Measurements from ENCODE around the gene ZPBP. TPM values are rescaled to one million over a fixed set of nuclear protein-coding genes. Genes with fewer than 3 reads are reported as not detected.

Gene ZPBP
- total RNA-seq, 1 donor from 2014 or later: not detected

- intact Hi-C loops (cut with micrococcal nuclease): no loop called here
- Histone ChIP-seq H3K4me3 (no peak overlapping the region), H3K4me1 (no peaks in the 10 kb centered on the region), H3K9me3 (replicated peaks) (peaks cover 25% of the 10 kb centered on the region), H3K36me3 (no peaks in the 10 kb centered on the region), H3K27me3 (ENCODE audit: low read depth) (no peaks in the 10 kb centered on the region), H3K27ac (replicated peaks) (no peak overlapping the region)
- no peak for DNase-seq
- TF ChIP-seq CTCF (IDR thresholded peaks at IDR 0.05; ENCODE audit: borderline replicate concordance): no peak
Measured at GRCh38 chr7:49986191-49986590, 106.9 kb downstream of the ZPBP start.

- no peak overlapping the region for H3K4me3 ChIP-seq
- intact Hi-C loops (cut with micrococcal nuclease): no loop called here
- DNase-seq: no peak
- H3K9me3 ChIP-seq (replicated peaks): no peaks in the 10 kb centered on the region
- no peaks in the 10 kb centered on the region for H3K36me3 ChIP-seq
- no peak for TF ChIP-seq CTCF (IDR thresholded peaks at IDR 0.05; ENCODE audit: borderline replicate concordance)
- H3K4me1 ChIP-seq: no peaks in the 10 kb centered on the region
- H3K27ac ChIP-seq (replicated peaks): no peak overlapping the region
- no peaks in the 10 kb centered on the region for H3K27me3 ChIP-seq (ENCODE audit: low read depth)
Measured at GRCh38 chr7:49980465-49980864, 112.6 kb downstream of the ZPBP start.

GRCh38 chr7:49976238-49976637 lies 116.8 kb downstream of the ZPBP start:
- TF ChIP-seq CTCF (IDR thresholded peaks at IDR 0.05; ENCODE audit: borderline replicate concordance): no peak
- DNase-seq: no peak
- intact Hi-C loops (cut with micrococcal nuclease): no loop called here
- Histone ChIP-seq H3K4me1 (no peaks in the 10 kb centered on the region), H3K27me3 (ENCODE audit: low read depth) (no peaks in the 10 kb centered on the region), H3K36me3 (no peaks in the 10 kb centered on the region), H3K27ac (replicated peaks) (no peak overlapping the region), H3K4me3 (no peak overlapping the region), H3K9me3 (replicated peaks) (no peaks in the 10 kb centered on the region)

GRCh38 chr7:49974035-49974434 lies 119.0 kb downstream of the ZPBP start:
- Histone ChIP-seq H3K27ac (replicated peaks) (no peak overlapping the region), H3K4me3 (no peak overlapping the region), H3K36me3 (no peaks in the 10 kb centered on the region), H3K27me3 (ENCODE audit: low read depth) (no peaks in the 10 kb centered on the region), H3K9me3 (replicated peaks) (no peaks in the 10 kb centered on the region), H3K4me1 (no peaks in the 10 kb centered on the region)
- intact Hi-C loops (cut with micrococcal nuclease): no loop called here
- DNase-seq: no peak
- no peak for TF ChIP-seq CTCF (IDR thresholded peaks at IDR 0.05; ENCODE audit: borderline replicate concordance)

- no peak overlapping the region for H3K4me3 ChIP-seq
Measured at GRCh38 chr7:49937608-49938007, 155.4 kb downstream of the ZPBP start.

More at GRCh38 chr7:49937608-49938007, 155.4 kb downstream of the ZPBP start:
- H3K9me3 ChIP-seq (replicated peaks): peaks cover 24% of the 10 kb centered on the region
- no peak for DNase-seq
- TF ChIP-seq CTCF (IDR thresholded peaks at IDR 0.05; ENCODE audit: borderline replicate concordance): no peak
- H3K27ac ChIP-seq (replicated peaks): no peak overlapping the region
- no peaks in the 10 kb centered on the region for H3K4me1 ChIP-seq
- H3K27me3 ChIP-seq (ENCODE audit: low read depth): no peaks in the 10 kb centered on the region
- H3K36me3 ChIP-seq: no peaks in the 10 kb centered on the region
- intact Hi-C loops (cut with micrococcal nuclease): no loop called here

All from left ventricle myocardium inferior (tissue), 1 donor.